Subcutaneous abdominal adipose tissue (tissue), 5 donors: ENCODE data around the gene TMEM238L.

Source experiments
- H3K27ac ChIP-seq: one replicate; pipeline ENCODE4 v1.7.0; 2013; ENCODE audit warnings: low read depth, mild to moderate bottlenecking, inconsistent platforms, low read length, moderate library complexity
- H3K27me3 ChIP-seq, 5 donors: one replicate each; pipeline ENCODE4 v1.7.0; 2013; ENCODE audit warnings: low read length in 5 of 5, inconsistent platforms in 1 of 5; ENCODE audit not compliant: control insufficient read depth in 5 of 5, insufficient read depth in 4 of 5
- H3K36me3 ChIP-seq, 5 donors: one replicate each; pipeline ENCODE4 v1.7.0; 2013; ENCODE audit warnings: low read length in 5 of 5; ENCODE audit not compliant: control insufficient read depth in 5 of 5, insufficient read depth in 5 of 5
- H3K4me1 ChIP-seq, 5 donors: one replicate each; pipeline ENCODE4 v1.7.0; 2013; ENCODE audit warnings: low read length in 5 of 5, mild to moderate bottlenecking in 3 of 5, moderate library complexity in 1 of 5; ENCODE audit not compliant: control insufficient read depth in 5 of 5, insufficient read depth in 5 of 5
- H3K4me3 ChIP-seq, 5 donors: one replicate each; pipeline ENCODE4 v1.7.0; 2013; ENCODE audit warnings: low read length in 5 of 5, low read depth in 1 of 5
- H3K9ac ChIP-seq, 5 donors: one replicate each; pipeline ENCODE4 v1.7.0; 2013; ENCODE audit warnings: low read length in 5 of 5, mild to moderate bottlenecking in 4 of 5, moderate library complexity in 3 of 5
- H3K9me3 ChIP-seq, 5 donors: one replicate each; pipeline ENCODE4 v1.7.0; 2013; ENCODE audit warnings: low read length in 5 of 5; ENCODE audit not compliant: control insufficient read depth in 5 of 5
- donor health status: healthy.
- donor health status: healthy.
- donor health status: healthy.
- donor health status: healthy.
- donor health status: healthy.

TMEM238L gene

DNA sequence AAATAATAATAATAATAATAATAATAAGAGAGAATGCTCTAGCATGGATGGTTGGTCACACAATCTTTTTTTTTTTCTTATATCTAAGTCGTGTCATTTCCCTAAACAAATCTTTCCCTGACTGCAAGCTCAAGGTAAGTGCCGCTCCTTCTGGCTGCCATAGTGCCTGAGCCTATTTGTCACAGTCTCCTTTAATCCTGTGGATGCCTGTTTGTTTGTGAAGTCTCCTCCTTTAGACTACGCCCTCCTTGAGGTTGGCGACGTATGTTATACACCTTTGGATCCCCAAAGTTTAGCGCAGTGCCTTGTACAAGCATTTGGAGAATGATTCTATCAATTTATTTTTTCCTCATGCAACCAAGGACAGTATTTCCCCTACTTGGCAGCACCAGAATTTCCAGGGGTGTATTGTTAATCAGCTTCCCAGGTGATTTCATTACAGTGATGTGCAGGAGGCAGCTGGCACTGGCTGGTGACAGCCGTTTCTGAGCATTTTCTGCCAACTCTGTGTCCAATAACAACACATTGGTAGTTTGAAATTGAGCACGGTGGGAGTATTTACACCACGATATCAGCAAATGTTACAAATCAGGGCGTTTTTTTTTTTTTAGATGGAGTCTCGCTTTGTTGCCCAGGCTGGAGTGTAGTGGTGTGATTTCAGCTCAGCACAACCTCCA is 26.6 kb downstream of the TMEM238L start:
- H3K9ac ChIP-seq: no peak overlapping the region

DNA sequence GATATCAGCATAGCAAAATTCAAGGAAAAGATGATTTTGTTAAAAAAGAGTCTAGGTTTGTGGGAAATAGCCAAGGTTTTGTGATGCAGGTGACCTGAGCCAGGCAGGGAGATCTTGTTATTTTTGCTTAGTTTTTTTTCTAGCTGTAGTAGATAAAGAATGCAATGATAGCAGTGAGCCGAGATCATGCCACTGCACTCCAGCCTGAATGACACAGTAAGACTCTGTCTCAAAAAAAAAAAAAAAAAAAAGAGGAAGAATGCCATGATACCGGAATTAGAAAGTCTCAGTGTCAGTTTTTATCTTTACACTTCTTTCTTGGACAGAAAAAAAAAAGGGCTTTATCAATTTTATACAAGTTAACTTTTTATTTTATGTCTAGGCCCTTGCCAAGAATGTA is 27.5 kb downstream of the TMEM238L start:
- Histone ChIP-seq H3K9me3 (peaks cover 0 to 7% (median 6%) of the 10 kb centered on the region in 5 donors), H3K27ac (no peak overlapping the region), H3K4me1 (peaks cover 0 to 9% (median 4%) of the 10 kb centered on the region in 5 donors), H3K4me3 (no peak overlapping the region), H3K27me3 (no peaks in the 10 kb centered on the region), H3K9ac (no peak overlapping the region), H3K36me3 (no peaks in the 10 kb centered on the region)

More for the DNA sequence above, 26.6 kb downstream of the TMEM238L start:
- peaks cover 0 to 9% (median 4%) of the 10 kb centered on the region in 5 donors for H3K4me1 ChIP-seq
- H3K9me3 ChIP-seq: peaks cover 0 to 3% (median 3%) of the 10 kb centered on the region in 5 donors
- H3K36me3 ChIP-seq: no peaks in the 10 kb centered on the region
- no peak overlapping the region for H3K4me3 ChIP-seq
- H3K27ac ChIP-seq: no peak overlapping the region
- H3K27me3 ChIP-seq: no peaks in the 10 kb centered on the region

DNA sequence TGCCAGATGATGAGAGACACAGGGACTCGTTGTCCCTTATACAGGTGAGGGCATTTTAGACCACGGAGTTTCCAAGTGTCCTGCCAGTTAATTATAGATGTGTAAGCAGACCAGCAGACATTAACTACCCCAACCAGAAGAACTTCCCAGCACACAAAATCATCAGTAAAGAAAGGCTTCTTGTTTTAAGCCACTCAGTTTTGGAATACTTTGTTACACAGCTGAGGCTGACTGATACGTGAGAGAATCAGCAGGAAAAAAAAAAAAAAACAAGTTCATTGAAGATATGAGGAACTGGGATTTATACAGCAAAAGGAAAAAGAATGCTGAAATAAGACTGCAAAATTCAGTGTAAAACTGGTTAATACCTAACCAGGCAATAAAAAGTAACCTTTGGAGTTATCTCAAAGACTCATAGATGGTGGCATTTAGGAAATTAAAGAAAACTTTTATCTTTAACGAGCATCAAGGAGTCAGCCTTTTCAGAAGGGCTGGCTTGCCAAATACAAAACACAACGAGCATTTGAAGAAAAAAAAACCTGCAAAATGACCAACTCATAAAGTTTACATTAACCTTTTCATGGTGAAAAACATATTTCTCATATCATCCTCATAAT is 28.1 kb downstream of the TMEM238L start:
- Histone ChIP-seq H3K36me3 (no peaks in the 10 kb centered on the region), H3K4me3 (no peak overlapping the region)

DNA sequence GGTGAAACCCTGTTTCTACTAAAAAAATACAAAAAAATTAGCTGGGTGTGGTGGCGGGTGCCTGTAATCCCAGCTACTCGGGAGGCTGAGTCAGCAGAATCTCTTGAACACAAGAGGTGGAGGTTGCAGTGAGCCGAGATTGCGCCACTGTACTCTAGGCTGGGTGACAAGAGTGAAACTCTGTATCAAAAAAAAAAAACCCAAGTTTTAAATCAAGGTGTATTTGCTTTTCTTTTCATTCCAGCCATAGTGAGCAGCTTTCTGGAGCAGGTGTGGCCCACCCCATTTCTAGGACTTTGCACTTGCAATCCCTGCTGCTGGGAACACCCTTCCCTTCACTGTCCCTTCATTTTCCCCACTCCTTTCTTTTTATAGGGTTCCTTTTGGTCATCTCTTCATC is 28.8 kb downstream of the TMEM238L start:
- Histone ChIP-seq H3K4me3 (no peak overlapping the region), H3K27ac (no peak overlapping the region), H3K9me3 (peaks cover 0 to 7% (median 6%) of the 10 kb centered on the region in 5 donors), H3K4me1 (peaks cover 0 to 9% (median 4%) of the 10 kb centered on the region in 5 donors), H3K9ac (no peak overlapping the region), H3K36me3 (no peaks in the 10 kb centered on the region), H3K27me3 (no peaks in the 10 kb centered on the region)

More for the DNA sequence above, 28.1 kb downstream of the TMEM238L start:
- Histone ChIP-seq H3K27ac (no peak overlapping the region), H3K9ac (no peak overlapping the region), H3K27me3 (no peaks in the 10 kb centered on the region), H3K9me3 (peaks cover 0 to 7% (median 6%) of the 10 kb centered on the region in 5 donors), H3K4me1 (peaks cover 0 to 9% (median 4%) of the 10 kb centered on the region in 5 donors)

DNA sequence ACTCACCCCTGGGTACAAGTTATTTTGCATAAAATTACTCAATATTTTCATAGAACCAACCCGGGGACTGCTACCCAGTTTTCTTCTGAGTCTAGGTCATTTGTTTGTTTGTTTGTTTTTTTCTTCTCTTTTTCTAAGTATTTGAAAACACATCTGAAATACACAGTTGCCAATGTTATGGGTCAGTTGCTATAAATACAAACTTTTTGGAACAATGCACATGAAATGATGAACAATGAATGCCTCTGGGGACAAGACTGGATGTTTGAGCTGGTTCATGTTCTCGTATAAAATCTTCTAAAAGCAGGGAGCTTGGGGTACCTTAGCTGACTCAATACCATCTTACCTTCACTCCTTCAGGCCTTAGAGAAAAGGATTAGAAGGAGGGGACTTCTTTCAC is 30.5 kb downstream of the TMEM238L start:
- peaks cover 0 to 10% (median 7%) of the 10 kb centered on the region in 5 donors for H3K9me3 ChIP-seq
- no peaks in the 10 kb centered on the region for H3K27me3 ChIP-seq
- peaks cover 0 to 9% (median 4%) of the 10 kb centered on the region in 5 donors for H3K4me1 ChIP-seq
- H3K9ac ChIP-seq: no peak overlapping the region
- no peak overlapping the region for H3K27ac ChIP-seq
- H3K4me3 ChIP-seq: no peak overlapping the region
- no peaks in the 10 kb centered on the region for H3K36me3 ChIP-seq

DNA sequence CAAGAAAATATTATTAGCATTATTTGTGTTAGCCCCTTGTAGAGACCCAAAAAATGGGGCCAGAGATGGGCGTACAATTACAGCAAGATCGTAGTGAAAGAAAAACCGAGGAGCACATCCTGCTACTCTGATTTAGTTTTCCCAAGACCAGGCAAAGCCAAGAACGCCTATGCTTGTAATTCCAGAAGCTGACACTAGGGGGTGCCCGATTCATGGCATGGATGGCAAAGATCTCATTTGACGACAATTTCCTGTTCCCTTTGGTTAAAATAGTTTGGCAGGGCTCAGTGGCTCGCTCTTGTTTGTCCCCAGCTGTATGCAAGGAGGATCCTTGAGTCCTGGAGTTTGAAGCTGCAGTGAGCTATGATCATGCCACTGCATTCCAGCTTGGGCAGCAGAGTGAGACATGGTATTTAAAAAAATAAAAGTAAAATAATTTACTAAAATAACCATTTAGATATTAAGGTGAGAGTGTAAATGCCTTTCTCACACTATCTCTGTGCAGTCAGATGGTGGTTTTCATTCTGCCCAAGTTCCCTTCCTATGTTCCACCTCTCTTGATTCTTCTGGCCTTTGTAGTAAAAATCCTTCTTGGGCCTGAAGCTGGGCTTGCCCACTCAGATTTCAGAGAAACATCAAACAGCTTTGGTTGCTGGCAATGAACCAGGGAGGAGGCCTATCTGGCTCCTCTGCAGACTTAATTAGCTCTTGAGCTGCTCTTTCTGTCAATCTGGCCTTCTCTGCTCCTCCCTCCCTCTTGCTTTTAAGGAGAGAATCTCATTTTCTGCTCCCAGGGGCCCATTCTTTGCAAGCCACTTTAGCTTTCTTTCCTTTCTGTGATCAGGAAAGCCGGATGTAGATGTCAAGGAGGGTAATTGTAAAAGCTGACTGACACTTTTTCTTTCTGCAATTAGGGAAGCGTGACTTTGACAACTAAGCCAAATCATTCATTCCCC is 31.2 kb downstream of the TMEM238L start:
- H3K9ac ChIP-seq: no peak overlapping the region
- no peaks in the 10 kb centered on the region for H3K27me3 ChIP-seq
- H3K4me3 ChIP-seq: no peak overlapping the region
- H3K9me3 ChIP-seq: peaks cover 0 to 10% (median 7%) of the 10 kb centered on the region in 5 donors
- no peak overlapping the region for H3K27ac ChIP-seq
- no peaks in the 10 kb centered on the region for H3K36me3 ChIP-seq
- H3K4me1 ChIP-seq: peaks cover 0 to 9% (median 4%) of the 10 kb centered on the region in 5 donors

DNA sequence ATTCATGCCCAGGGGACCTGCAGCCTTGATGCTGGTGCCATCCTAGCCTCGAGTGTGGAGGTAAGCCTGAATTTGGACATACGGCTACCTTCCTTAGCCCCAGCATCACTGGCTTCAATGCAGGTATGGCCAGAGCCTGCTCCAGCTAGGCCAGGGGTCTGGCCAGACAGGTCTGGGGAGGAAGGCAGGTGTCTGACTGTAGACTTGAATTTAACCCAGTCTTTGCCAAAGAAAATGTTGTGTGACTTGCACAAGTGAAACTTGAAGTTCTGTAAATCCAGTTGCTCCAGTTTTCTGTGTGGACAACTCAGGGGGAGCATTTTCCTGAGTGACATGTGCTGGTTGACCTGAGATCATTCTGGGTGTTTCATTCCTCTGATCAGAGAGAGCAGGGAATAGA is 32.8 kb downstream of the TMEM238L start:
- no peak overlapping the region for H3K27ac ChIP-seq
- no peak overlapping the region for H3K9ac ChIP-seq
- H3K4me1 ChIP-seq: peaks cover 0 to 9% (median 4%) of the 10 kb centered on the region in 5 donors

DNA sequence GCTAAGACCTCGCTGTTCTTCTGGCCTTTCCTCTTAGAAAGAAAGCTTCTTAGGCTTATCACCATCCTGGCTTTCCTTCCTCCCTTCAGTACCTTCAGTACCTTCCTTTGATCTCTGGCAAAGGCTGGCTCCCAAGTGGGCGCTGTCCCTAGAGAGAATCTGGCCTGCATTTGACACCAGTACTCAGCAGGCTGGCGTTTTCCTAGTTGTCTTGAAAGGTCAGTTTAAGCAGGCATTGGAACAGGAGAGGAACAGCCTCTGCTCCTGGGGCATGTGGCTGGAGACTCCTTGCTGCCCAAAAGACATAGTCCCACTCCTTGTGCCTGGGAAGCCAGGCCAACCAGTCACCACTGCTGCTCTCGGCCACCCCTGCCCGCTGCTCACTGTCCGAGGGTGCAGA is 34.1 kb downstream of the TMEM238L start:
- no peak overlapping the region for H3K9ac ChIP-seq
- peaks cover 0 to 10% (median 0%) of the 10 kb centered on the region in 5 donors for H3K36me3 ChIP-seq
- H3K27me3 ChIP-seq: no peaks in the 10 kb centered on the region
- H3K4me1 ChIP-seq: peaks cover 0 to 9% (median 4%) of the 10 kb centered on the region in 5 donors
- H3K27ac ChIP-seq: no peak overlapping the region
- H3K4me3 ChIP-seq: no peak overlapping the region
- peaks cover 0 to 13% (median 7%) of the 10 kb centered on the region in 5 donors for H3K9me3 ChIP-seq

More for the DNA sequence above, 32.8 kb downstream of the TMEM238L start:
- H3K27me3 ChIP-seq: no peaks in the 10 kb centered on the region
- peaks cover 0 to 12% (median 7%) of the 10 kb centered on the region in 5 donors for H3K9me3 ChIP-seq
- H3K36me3 ChIP-seq: peaks cover 0 to 10% (median 0%) of the 10 kb centered on the region in 5 donors
- no peak overlapping the region for H3K4me3 ChIP-seq

DNA sequence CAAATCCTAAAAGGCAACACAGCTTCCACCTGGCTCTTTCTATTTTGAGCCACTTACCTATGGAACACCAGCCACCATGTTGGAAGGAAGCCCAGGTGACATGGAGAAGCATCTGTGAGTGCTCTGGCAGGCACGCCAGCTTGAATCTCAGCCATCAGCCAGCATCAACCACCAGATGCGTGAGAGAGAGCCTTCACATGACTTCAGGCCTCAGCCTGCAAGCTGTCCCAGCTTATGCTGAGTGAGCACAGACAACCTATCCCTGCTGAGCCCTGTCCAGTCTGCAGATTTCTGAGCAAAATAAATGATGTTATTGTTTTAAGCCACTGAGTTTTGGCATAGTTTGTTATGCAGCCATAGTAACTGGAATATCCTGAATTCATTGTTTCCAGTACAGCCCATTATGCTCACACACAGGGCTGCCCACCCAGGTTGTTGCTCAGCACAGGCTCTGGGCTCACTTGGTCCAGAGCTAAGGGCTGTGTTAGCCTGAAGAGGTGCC is 35.1 kb downstream of the TMEM238L start:
- Histone ChIP-seq H3K4me1 (peaks cover 0 to 16% (median 4%) of the 10 kb centered on the region in 5 donors), H3K9ac (no peak overlapping the region), H3K4me3 (no peak overlapping the region), H3K36me3 (peaks cover 0 to 10% (median 0%) of the 10 kb centered on the region in 5 donors), H3K27me3 (no peaks in the 10 kb centered on the region), H3K9me3 (peaks cover 0 to 13% (median 7%) of the 10 kb centered on the region in 5 donors), H3K27ac (no peak overlapping the region)
